Head of caudate nucleus (tissue), 42 donors: Measurements from ENCODE around the gene TPO.

Experiments
- DNase-seq, 42 donors: peaks; one replicate each; pipeline versions ENCODE4 v3.0.0 to v3.0.0-alpha.2; 2020 to 2021; ENCODE audit warnings: mixed read lengths in 7 of 42
- intact Hi-C: fragments of 100-400 bp; cut with DNase I; formaldehyde crosslinking; loops from one replicate; pipeline ENCODE4 v1.15.0; 2022

The TPO gene

DNA sequence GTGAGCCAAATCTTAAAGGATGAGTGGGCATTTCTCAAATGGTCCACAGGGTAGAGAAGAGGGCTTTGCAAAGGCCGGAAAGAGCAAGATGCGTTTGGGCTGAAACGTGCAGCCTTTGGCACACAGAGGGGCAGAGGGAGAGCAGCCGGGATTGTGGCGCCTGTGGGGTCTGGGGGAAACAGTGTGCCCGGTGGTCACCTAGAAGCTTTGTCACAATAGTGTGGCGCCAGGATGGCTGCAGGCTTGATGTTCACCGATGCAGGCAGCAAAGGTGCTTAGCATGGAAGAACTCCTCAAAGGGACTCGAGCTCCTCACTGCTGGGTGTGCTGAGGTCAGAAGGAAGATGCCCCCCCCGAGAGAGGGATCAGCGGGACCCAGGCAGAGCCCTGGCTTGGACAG is 23.8 kb downstream of the TPO start:
- DNase-seq: no peak
- intact Hi-C loops: no loop called here

DNA sequence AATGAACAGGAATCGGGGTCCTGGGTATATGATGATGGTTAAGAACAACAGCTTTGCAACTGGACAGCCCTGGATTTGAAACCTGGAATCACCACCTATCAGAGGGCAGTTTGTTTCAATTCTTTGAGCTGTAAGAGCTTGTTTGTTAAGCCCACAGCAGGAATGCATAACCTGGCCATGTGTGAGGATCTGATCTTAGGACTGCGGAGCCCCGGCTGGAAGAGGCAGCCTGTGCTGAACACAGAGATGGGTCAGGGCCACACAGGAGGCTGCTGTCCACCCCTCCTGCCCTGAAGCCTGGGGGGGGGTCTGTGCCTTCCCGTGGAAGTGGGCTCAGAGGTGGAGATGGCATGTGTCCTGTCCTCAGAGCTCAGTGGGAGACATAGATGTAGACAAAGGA is 24.3 kb downstream of the TPO start:
- no peak for DNase-seq
- intact Hi-C loops: no loop called here

DNA sequence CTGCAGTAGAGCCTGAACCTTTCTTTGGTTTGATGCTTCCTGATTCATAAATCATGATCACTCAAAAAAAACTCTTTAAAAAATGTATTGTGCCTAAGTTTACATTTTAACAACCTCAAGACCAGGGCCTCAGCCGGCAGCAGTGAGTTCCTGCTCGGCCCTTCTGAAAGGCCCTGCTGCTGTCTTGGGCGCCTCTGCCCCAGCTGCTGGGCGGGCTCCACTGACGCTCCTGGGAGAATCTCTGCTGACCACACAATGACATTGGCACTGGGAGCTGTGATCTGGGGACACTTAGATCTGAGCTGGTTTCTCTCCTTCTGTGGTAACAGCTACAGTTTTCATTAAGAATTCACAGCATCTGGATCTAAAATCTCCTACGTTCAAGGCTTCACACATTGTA is 25.7 kb downstream of the TPO start:
- DNase-seq: no peak
- intact Hi-C loops: no loop called here

DNA sequence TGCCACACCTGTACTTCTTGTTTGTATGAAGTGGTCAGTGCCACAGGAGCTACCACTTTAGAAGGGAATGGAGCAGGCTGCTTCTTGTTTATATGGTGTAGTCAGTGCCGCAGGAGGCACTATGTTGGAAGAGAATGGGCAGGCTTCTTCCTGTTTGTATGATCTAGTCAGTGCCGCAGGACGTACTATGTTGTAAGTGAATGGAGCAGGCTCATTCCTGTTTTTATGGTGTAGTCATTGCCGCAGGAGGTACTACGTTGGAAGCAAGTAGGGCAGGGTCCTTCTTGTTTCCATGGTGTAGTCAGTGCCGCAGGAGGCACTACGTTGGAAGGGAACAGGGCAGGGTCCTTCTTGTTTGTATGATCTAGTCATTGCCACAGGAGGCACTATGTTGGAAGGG is 27.3 kb downstream of the TPO start:
- DNase-seq: no peak
- intact Hi-C loops: no loop called here

DNA sequence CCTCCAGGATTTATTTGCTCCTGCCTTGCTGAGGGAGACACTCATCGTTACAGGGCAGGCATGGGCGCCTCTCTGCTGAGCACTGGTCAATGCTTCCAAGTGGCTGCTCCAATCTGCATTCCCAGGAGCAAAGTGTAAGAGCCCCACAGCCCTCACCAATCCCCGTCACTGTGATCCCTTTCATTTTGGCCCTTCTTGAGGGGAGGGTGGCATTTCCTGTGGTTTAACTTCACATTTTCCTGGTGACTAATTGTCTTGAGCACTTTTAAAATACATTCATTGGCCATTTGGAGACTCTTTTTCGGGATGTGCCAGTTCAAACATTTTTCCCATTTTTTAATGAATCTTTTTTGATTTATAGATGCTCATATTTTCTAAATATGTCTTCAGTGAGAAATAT is 33.0 kb downstream of the TPO start:
- intact Hi-C loops: no loop called here
- no peak for DNase-seq

DNA sequence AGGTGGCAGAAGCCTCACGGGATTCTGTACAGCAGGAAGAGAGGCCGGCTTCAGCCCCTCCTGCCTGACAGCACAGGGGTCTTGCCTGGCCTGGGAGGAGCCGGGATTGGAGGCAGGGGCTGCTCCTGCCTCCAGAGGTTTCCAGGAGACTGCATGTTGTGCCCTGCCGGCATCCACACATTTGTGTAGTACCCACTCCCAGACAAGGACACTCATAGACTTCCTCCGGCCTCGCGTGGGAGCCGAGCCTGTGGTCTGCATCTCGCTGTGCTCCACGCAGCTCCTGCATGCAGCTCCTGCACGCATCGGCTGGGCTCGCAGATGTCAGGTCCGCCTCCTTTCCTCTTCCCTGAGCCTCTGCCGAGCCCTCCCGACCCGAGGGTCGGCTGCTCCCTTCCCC is 34.7 kb downstream of the TPO start:
- intact Hi-C loops: no loop called here
- DNase-seq: no peak

DNA sequence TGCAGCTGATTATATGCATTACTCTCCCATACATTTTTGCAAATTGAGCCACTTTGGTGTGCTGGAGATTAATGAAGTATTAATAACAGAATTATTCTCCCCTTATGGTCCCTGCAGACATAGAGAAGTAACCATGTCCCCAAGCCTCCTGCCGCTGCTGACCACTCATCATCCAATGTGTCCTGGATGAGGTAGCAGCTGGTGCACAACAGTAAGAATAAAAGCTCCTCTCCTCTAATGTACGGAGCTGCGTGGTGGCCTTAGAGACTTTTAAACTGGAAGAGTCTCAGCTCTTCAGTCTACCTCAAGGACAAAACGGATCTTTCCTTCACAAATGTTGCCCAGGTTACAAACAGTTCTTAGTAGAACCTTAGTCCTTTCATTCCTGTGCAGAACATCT is 37.7 kb downstream of the TPO start:
- no peak for DNase-seq
- intact Hi-C loops: no loop called here

DNA sequence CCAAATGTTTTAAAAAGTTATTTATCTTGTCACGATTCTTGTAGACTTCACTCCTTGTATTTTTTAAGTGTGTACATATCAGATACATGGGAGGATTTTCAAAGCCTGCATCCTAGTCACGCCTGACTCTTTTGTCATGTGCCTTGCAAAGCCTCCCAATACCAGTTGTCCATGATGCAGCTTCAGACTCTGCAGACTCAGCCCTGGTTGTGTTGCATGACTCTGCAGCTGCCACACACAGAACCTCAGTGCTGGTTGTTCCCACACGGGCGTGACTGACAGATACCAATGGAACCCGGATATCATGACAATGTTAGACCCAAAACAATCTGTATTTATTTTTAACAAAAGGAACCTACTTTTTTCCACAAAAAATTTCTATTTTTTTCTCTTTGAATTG is 38.2 kb downstream of the TPO start:
- DNase-seq: no peak
- intact Hi-C loops: no loop called here

DNA sequence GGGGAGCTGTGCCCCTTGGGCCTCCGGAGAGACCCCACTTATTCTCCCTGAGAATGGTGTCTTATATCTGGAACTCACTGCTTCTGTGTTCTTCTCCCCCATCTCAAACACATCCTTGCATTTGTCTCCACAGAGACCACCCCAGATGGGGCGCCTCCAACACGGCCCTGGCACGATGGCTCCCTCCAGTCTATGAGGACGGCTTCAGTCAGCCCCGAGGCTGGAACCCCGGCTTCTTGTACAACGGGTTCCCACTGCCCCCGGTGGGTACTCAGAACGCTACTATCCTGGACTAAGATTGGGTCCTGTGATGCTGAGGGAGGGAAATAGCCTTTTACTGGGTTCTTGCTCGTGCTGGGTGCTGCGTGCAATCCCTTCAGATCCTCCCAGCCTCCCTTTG is 40.3 kb downstream of the TPO start:
- no peak for DNase-seq

DNA sequence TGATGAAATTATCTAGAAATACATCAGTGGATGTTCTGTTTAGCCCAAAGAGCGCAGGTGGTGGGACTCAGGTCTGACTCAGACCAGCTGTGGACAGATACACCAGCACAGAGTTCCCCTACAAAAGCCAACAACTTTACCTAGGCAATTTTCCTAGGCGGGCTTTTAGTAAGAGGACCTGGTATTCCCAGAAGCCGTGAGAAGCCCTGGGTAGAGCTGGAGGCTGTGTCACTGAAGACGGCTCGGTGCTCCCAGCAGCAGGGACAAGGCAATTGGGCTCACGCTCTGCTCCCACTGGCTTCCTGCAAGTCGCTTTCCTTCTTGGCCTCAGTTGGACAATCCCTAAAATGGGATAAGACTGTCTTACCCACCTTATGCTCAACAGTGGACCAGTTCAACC is 41.1 kb downstream of the TPO start:
- DNase-seq: no peak
- intact Hi-C loops: no loop called here

More for the DNA sequence above, 40.3 kb downstream of the TPO start:
- intact Hi-C loops: no loop called here

DNA sequence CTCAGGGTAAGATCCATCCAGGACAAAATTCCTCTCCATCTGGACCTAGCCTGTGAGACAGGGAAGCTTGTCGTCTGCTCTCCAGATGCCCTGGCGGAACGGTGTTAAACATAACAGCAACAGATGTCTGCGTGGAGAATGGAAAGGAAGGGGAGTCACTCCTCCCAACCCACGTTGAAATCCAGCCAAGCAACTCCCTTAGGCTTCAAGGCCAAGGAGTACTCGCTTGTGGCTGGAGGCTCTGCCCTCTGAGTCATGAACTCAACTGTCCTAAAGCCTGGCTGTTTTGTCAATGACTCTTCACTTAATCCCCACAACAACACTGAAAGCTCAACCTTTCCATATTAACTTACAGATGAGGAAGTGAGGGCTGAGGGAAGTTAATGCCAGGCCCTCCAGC is 42.2 kb downstream of the TPO start:
- intact Hi-C loops: no loop called here
- no peak for DNase-seq

DNA sequence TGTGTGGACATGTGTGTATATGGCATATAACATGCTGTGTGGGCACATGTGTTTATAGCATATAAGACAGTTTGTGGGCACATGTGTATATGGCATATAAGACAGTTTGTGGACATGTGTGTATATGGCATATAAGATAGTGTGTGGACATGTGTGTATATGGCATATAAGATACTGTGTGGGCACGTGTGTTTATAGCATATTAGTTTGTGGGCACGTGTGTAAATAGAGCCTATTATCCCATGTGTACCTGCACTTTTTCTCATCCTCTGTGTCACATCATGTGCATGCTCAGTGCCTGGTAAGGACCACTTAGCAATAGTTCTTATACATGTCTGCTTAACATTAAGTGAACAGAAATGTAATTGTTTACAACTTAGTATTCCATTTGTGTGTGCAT is 45.2 kb downstream of the TPO start:
- intact Hi-C loops: no loop called here
- no peak for DNase-seq

DNA sequence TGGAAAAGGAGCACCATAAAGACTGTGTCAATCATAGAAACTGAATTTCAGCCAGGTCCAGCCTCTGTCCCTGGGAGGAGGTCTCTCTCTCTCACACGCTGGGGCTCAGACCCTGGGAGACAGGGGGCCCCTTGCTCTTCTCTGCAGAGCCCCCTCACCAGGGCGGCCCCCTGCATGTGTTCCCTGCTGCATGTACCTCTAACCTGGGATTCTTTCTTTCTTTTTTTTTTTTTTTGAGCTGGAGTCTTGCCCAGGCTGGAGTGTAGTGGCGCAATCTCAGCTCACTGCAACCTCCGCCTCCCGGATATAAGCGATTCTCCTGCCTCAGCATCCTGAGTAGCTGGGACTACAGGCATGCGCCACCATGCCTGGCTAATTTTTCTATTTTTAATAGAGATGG is 46.5 kb downstream of the TPO start:
- intact Hi-C loops: no loop called here
- no peak for DNase-seq

DNA sequence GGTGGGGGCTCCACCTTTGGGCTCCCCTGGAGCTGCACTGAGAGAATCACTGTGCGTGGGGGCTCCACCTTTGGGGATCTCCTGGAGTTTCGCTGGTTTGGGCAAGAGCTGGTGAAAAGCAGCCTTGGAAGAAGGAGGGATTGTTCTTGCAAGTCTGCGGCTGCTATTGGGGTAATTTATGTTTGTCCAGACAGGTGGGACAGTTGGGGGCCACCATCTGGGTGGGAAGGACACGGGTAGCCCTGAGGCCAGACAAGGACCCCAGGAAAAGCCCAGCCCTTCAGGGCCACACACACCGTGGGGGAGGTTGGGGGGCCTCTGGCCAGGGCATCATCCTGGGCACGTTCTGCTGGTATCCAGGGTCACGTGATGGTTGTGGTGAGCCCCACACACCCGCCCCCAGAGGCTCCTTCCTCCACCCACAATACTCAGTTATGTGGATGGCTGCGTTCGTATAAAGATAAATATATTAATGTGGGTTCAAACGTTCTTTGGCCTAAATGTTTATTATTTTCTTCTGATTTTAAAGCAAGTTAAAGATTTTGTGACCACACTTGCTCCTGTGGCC is 47.7 kb downstream of the TPO start:
- intact Hi-C loops: no loop called here
- no peak for DNase-seq

DNA sequence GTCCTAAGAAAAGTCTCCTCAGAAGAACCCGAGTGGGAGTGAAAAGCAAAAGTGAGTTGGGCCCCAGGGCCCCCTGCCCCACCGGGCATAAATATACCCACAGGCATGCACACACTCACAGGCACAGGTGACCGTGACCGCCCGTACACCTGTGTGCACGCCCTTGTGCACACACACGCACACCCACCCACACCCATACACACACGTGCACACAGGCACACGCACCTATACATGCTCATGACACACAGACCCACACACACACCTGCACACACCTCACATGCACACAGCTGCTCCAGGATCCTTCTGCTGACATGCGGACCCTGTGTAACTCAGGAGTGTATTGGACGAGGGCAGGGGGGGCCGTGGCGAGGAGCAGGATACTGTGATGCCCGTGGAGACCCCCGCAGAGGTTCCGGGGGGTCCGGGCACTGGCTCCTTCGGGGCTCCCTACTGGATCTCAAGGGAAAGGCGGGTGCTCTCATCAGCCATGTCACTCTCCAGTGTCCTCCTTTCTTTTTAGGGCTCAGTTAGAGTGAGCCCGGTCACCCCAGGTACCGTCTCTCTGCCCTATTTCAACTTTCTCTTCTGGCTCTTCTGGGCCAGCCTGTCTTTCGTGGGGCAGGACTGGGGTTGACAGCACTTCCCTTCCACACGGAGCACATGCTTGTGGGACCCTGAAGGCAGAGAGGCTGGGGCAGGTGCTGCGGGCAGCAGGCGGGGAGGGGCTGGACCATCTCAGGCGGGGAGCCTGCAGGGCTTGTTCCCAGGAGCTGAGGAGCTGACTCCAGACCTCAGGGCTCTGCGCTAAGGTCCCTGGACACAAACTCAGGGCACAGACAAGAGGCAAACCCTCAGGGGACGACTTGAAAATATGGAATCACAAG is 48.5 kb downstream of the TPO start:
- intact Hi-C loops: no loop called here
- DNase-seq: no peak

DNA sequence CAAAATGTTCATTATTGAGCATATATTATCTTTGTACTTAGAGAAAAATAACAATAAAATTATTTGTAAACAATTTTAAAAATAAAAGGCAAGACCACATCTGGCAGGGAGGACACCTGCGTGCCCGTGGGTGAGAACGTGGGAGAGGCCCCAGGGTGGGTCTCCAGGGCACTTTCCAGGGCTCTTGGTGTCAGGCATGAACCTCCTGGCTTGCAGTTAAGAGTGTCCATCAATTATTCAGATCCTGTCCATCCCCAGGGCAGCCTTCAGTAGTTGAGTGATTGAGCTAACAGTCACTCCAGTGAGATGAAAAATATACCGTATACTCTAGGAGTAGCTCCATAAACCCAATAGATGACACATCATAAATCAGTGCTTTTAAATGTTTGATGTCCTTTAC is 49.7 kb downstream of the TPO start:
- intact Hi-C loops: no loop called here
- no peak for DNase-seq

DNA sequence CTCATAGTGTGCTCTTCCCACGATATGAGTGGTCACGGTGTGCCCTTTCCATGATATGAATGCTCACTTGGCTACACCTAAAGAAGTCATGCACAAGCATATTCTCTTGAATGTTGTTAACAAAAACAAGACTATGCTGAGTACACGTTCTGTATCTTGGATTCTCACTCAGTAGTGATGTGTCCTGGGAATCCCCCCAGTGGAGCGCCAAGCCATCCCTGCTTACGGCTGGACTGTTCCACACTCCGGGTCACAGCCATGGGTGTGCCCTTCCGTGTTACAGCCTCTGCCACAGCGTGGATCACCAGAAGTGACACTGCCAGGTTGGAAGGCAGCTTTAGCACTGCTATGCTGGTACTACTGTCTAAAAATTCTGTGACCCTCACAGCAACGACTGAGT is 59.1 kb downstream of the TPO start:
- intact Hi-C loops: no loop called here
- DNase-seq: peak in 1 of 42 donors; percentile 10

DNA sequence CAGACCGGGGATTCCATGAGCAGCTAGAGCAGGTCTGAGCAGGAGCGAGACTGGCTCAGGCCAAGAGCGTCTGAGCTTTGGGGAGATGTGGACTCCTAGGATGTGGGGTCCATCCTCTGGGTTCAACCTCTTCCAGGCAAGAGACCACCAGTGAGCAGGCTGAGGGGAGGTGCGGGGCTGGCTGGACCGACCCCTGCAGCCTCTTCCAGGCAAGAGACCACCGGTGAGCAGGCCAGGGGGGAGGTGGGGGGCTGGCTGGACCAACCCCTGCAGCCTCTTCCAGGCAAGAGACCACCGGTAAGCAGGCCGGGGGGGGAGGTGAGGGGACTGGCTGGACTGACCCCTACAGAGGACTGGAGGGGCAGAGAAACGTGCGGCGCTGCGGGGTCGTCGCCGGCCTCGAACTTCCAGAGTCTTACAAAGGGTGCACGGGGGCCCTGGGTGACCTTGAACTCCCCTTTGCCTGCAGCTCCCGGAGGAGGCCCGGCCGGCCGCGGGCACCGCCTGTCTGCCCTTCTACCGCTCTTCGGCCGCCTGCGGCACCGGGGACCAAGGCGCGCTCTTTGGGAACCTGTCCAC is 63.4 kb downstream of the TPO start:
- intact Hi-C loops: no loop called here
- peak in 1 of 42 donors; percentile 17 for DNase-seq

DNA sequence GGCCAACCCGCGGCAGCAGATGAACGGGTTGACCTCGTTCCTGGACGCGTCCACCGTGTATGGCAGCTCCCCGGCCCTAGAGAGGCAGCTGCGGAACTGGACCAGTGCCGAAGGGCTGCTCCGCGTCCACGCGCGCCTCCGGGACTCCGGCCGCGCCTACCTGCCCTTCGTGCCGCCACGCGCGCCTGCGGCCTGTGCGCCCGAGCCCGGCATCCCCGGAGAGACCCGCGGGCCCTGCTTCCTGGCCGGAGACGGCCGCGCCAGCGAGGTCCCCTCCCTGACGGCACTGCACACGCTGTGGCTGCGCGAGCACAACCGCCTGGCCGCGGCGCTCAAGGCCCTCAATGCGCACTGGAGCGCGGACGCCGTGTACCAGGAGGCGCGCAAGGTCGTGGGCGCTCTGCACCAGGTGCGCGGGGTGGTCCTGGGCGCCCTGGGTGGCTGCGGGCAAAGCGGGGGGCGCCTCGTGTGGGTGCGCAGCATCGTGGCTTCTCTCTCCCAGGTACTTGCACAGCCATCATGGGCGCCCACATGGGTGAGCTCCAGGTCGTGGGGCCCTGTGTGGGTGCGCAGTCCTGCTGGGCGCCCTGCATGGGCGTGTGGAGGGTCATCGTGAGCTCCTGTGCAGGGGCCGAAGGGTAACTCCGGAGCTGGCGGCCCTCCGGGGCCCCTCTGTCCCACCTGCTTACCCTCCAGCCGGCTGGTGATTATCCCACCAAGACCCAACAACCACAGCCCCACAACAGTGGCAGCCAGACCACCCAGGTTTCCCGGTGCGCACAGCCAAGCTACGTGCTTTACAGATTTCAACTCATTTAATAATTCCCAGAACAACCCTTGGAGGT is 64.2 kb downstream of the TPO start:
- peak in 1 of 42 donors; percentile 22 for DNase-seq
- intact Hi-C loops: no loop called here
